Ishikawa (cell line): Measurements from ENCODE around the gene PRTN3.
A peak's percentile ranks its signal among the peaks of the same experiment; 100 is the strongest.

Source experiments
- CEBPB ChIP-seq: IDR thresholded peaks from 2 replicates; pipeline ENCODE4 v1.6.1; 2012
- CREB1 ChIP-seq: IDR thresholded peaks from 2 replicates; pipeline ENCODE4 v1.6.1; 2012; ENCODE audit warnings: low read depth
- EGR1 ChIP-seq: IDR thresholded peaks from 2 replicates; pipeline ENCODE4 v1.6.1; 2012
- EP300 ChIP-seq: IDR thresholded peaks from 2 replicates; pipeline ENCODE4 v1.6.1; 2012; ENCODE audit warnings: borderline replicate concordance
- FOXM1 ChIP-seq: IDR thresholded peaks from 2 replicates; pipeline ENCODE4 v1.6.1; 2012; ENCODE audit warnings: low read depth, borderline replicate concordance
- MAX ChIP-seq: IDR thresholded peaks from 2 replicates; pipeline ENCODE4 v1.6.1; 2012
- NFIC ChIP-seq: IDR thresholded peaks from 2 replicates; pipeline ENCODE4 v1.6.1; 2012
- RAD21 ChIP-seq: IDR thresholded peaks from 2 replicates; pipeline ENCODE4 v1.6.1; 2012; ENCODE audit warnings: low read depth
- REST ChIP-seq: IDR thresholded peaks from 2 replicates; pipeline ENCODE4 v1.6.1; 2012; ENCODE audit warnings: low read depth, mild to moderate bottlenecking
- TAF1 ChIP-seq: IDR thresholded peaks from 2 replicates; pipeline ENCODE4 v1.6.1; 2012; ENCODE audit warnings: low read depth, mild to moderate bottlenecking
- TCF12 ChIP-seq: IDR thresholded peaks from 2 replicates; pipeline ENCODE4 v1.6.1; 2012; ENCODE audit warnings: low read depth
- TEAD4 ChIP-seq: IDR thresholded peaks from 2 replicates; pipeline ENCODE4 v1.6.1; 2012
- USF1 ChIP-seq: IDR thresholded peaks from 2 replicates; pipeline ENCODE4 v1.6.1; 2012
- YY1 ChIP-seq: IDR thresholded peaks from 2 replicates; pipeline ENCODE4 v1.6.1; 2012; ENCODE audit warnings: low read depth
- ZBTB7A ChIP-seq: IDR thresholded peaks from 2 replicates; pipeline ENCODE4 v1.6.1; 2012; ENCODE audit warnings: low read depth

Gene PRTN3

GRCh38 chr19:855566-856120, 14.8 kb downstream of the PRTN3 start:
- TF ChIP-seq NFIC, result no peak
- no peak for TF ChIP-seq EGR1
- TF ChIP-seq FOXM1, result no peak
- no peak for TF ChIP-seq TCF12
- no peak for TF ChIP-seq TEAD4
- TF ChIP-seq CEBPB, result no peak
- no peak for TF ChIP-seq REST
- no peak for TF ChIP-seq RAD21
- TF ChIP-seq CREB1, result no peak
- no peak for TF ChIP-seq ZBTB7A
- no peak for TF ChIP-seq YY1
- TF ChIP-seq MAX, result no peak
- TF ChIP-seq USF1, result no peak
- no peak for TF ChIP-seq TAF1
- TF ChIP-seq EP300, result no peak

- no peak for TF ChIP-seq RAD21
- TF ChIP-seq NFIC, result no peak
- TF ChIP-seq MAX, result no peak
- no peak for TF ChIP-seq CREB1
Observed at GRCh38 chr19:858284-858683, 17.5 kb downstream of the PRTN3 start.

GRCh38 chr19:858868-859843, 18.4 kb downstream of the PRTN3 start, which contains the start of gene CFD:
TSS of gene CFD (plus strand) at chr19:859664. CDS start at chr19:859690, 26 bp downstream.
- TF ChIP-seq REST, result no peak
- no peak for TF ChIP-seq NFIC
- TF ChIP-seq CEBPB, result peak; percentile 26; the same call in 1 of the 2 replicates
- TF ChIP-seq ZBTB7A, result 0 out of 2 replicates have a peak, but pooled peaks have one; percentile 28
- no peak for TF ChIP-seq CREB1
- no peak for TF ChIP-seq TEAD4

- TF ChIP-seq ZBTB7A (peak; percentile 29), EP300 (no peak), CREB1 (no peak)
Observed at GRCh38 chr19:861141-861755, 20.4 kb downstream of the PRTN3 start.

GRCh38 chr19:861756-862580, 21.2 kb downstream of the PRTN3 start:
- no peak for TF ChIP-seq TEAD4
- no peak for TF ChIP-seq TAF1
- TF ChIP-seq REST, result no peak
- TF ChIP-seq CREB1, result no peak
- no peak for TF ChIP-seq FOXM1
- TF ChIP-seq EP300, result no peak
- TF ChIP-seq NFIC, result no peak
- TF ChIP-seq TCF12, result no peak; the same call in 1 of the 2 replicates
- peak; percentile 99 for TF ChIP-seq MAX
- TF ChIP-seq RAD21, result peak; percentile 20; the same call in 1 of the 2 replicates
- TF ChIP-seq YY1, result 0 out of 2 replicates have a peak, but pooled peaks have one; percentile 35
- TF ChIP-seq ZBTB7A, result 0 out of 2 replicates have a peak, but pooled peaks have one; percentile 9
- TF ChIP-seq USF1, result peak; percentile 67
